Measurements from ENCODE around the gene GPR50. TPM values are rescaled to one million over a fixed set of nuclear protein-coding genes. Genes with fewer than 3 reads are reported as not detected.

The GPR50 gene
- total and polyA plus RNA-seq, 2 donors (not counting 1 experiment from before 2014, with no cell fraction given) = not detected

DNA sequence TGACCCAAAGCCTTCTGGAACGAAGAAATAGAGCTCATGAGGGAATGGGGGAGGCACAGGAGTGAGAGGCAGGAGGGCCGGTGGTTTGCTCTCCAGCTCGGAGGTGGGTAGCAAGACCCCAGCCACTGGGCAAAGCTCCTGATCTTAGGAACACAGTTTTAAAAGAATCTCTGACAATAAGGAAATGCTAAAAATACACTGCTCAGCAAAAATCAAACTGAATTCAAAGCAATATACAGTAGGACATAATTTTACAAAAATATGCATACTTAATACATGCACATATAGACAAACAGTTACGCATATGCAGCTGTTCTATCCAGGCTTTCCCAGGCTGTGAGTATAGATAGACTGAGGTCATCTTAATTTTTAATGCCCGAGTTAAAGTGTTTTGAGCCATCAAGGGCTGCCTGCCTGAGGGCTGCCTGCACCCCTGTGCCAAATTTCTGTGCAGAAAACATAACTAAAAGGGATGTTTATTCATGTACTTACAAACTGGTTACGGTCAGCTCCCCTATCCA, 6.9 kb downstream of the GPR50 start:
- no peak for ATAC-seq (ENCODE audit: low read depth)
- Histone ChIP-seq H3K79me2 (ENCODE audit: control insufficient read depth, insufficient read depth, low read length) (no peaks in the 10 kb centered on the region), H4K20me1 (ENCODE audit: control insufficient read depth, insufficient read depth, low read length, poor library complexity, severe bottlenecking) (no peaks in the 10 kb centered on the region), H3K4me3 (ENCODE audit: control extremely low read depth in 1 of 5, extremely low read depth in 1 of 5, insufficient read depth in 1 of 5, low read depth in 2 of 5, low read length in 4 of 5) (no peak overlapping the region), H3K27me3 (replicated peaks in 1 of 4; ENCODE audit: control extremely low read depth in 1 of 4, control insufficient read depth in 3 of 4, insufficient read depth in 4 of 4, low read length in 3 of 4) (peaks cover 0 to 14% (median 1%) of the 10 kb centered on the region in 4 experiments), H3K9ac (ENCODE audit: low read length) (no peak overlapping the region), H3K27ac (ENCODE audit: low read length in 2 of 2) (no peak overlapping the region), H3K9me3 (ENCODE audit: control extremely low read depth in 1 of 3, control insufficient read depth in 2 of 3, insufficient read depth in 1 of 3, low read length in 2 of 3) (peaks cover 0 to 2% (median 0%) of the 10 kb centered on the region in 3 donors), H3K4me1 (ENCODE audit: control insufficient read depth in 2 of 2, insufficient read depth in 2 of 2, low read length in 2 of 2) (no peaks in the 10 kb centered on the region), H2AFZ (ENCODE audit: insufficient read depth, low read depth, low read length, poor library complexity, severe bottlenecking) (no peak overlapping the region), H3K36me3 (replicated peaks in 1 of 2; ENCODE audit: control extremely low read depth in 1 of 2, control insufficient read depth in 1 of 2, extremely low read depth in 1 of 2, insufficient read depth in 2 of 2, low read length in 1 of 2) (no peaks in the 10 kb centered on the region), H3K4me2 (replicated peaks; ENCODE audit: low read depth, low read length, poor library complexity, severe bottlenecking) (no peak overlapping the region)
- peaks cover 44% of the 10 kb centered on the region for H3K27me3 Mint-ChIP-seq
- no peak overlapping the region for H3K27ac Mint-ChIP-seq
- POLR2A ChIA-PET = no interaction called here
- no peak overlapping the region for H3K4me3 Mint-ChIP-seq
- no peak for DNase-seq
- peaks cover 7% of the 10 kb centered on the region for H3K4me1 Mint-ChIP-seq
- intact Hi-C loops (cut with micrococcal nuclease) = no loop called here
- TF ChIP-seq, protein P1, sequence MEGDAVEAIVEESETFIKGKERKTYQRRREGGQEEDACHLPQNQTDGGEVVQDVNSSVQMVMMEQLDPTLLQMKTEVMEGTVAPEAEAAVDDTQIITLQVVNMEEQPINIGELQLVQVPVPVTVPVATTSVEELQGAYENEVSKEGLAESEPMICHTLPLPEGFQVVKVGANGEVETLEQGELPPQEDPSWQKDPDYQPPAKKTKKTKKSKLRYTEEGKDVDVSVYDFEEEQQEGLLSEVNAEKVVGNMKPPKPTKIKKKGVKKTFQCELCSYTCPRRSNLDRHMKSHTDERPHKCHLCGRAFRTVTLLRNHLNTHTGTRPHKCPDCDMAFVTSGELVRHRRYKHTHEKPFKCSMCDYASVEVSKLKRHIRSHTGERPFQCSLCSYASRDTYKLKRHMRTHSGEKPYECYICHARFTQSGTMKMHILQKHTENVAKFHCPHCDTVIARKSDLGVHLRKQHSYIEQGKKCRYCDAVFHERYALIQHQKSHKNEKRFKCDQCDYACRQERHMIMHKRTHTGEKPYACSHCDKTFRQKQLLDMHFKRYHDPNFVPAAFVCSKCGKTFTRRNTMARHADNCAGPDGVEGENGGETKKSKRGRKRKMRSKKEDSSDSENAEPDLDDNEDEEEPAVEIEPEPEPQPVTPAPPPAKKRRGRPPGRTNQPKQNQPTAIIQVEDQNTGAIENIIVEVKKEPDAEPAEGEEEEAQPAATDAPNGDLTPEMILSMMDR (IDR thresholded peaks at IDR 0.05) = no peak
- TF ChIP-seq EZH2 (IDR thresholded peaks at IDR 0.05; ENCODE audit: borderline replicate concordance, insufficient read depth, low read depth, low read length, poor library complexity, severe bottlenecking) = no peak
- no CpG with 5 or more reads among the region's 6 CpGs for WGBS (ENCODE audit: insufficient coverage)
- CTCF ChIA-PET = no interaction called here
- H3K9me3 Mint-ChIP-seq (ENCODE audit: insufficient read depth) = no peaks in the 10 kb centered on the region

DNA sequence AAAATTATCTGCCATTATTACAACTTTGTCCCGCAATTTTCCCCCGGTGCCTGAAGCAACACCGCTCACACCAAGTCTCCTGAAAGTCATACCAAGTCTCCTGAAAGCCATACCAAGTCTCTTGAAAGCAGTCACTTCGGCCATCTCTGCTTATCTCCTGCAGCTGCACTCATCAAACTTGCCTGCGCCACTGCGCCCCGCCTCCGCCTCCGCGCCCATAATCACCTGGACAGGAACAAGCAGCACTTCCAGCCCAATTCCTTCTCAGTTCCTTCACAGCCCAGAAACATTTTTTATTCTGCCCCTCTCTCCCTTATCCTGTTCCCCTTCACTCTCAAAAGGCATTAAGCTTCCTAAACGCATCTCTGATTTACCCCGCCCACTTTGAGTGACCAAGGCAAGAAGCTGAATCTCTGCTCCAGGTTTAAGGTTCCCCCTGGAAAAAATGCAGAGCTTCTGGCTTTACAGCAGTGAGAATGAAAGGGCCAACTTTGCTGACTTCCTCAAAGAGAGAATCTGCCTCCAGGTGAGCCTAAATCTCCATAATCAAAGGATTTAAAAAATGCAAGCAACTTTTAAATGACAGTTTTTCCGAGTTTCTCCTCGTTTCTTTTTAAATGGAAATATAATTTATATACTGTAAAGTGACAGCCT, 7.7 kb downstream of the GPR50 start:
- TF ChIP-seq EZH2 (IDR thresholded peaks at IDR 0.05; ENCODE audit: borderline replicate concordance, insufficient read depth, low read depth, low read length, poor library complexity, severe bottlenecking) = no peak
- TF ChIP-seq, protein P1 (IDR thresholded peaks at IDR 0.05) = no peak
- Mint-ChIP-seq H3K27me3 (peaks cover 42% of the 10 kb centered on the region), H3K4me3 (no peak overlapping the region), H3K4me1 (peaks cover 4% of the 10 kb centered on the region), H3K27ac (no peak overlapping the region), H3K9me3 (ENCODE audit: insufficient read depth) (no peaks in the 10 kb centered on the region)
- Histone ChIP-seq H3K4me2 (replicated peaks; ENCODE audit: low read depth, low read length, poor library complexity, severe bottlenecking) (no peak overlapping the region), H3K9me3 (ENCODE audit: control extremely low read depth in 1 of 3, control insufficient read depth in 2 of 3, insufficient read depth in 1 of 3, low read length in 2 of 3) (peaks cover 0 to 2% (median 0%) of the 10 kb centered on the region in 3 donors), H3K27ac (ENCODE audit: low read length in 2 of 2) (no peak overlapping the region), H3K36me3 (replicated peaks in 1 of 2; ENCODE audit: control extremely low read depth in 1 of 2, control insufficient read depth in 1 of 2, extremely low read depth in 1 of 2, insufficient read depth in 2 of 2, low read length in 1 of 2) (no peaks in the 10 kb centered on the region), H4K20me1 (ENCODE audit: control insufficient read depth, insufficient read depth, low read length, poor library complexity, severe bottlenecking) (no peaks in the 10 kb centered on the region), H3K4me3 (ENCODE audit: control extremely low read depth in 1 of 5, extremely low read depth in 1 of 5, insufficient read depth in 1 of 5, low read depth in 2 of 5, low read length in 4 of 5) (no peak overlapping the region), H3K4me1 (ENCODE audit: control insufficient read depth in 2 of 2, insufficient read depth in 2 of 2, low read length in 2 of 2) (no peaks in the 10 kb centered on the region), H3K9ac (ENCODE audit: low read length) (no peak overlapping the region), H2AFZ (ENCODE audit: insufficient read depth, low read depth, low read length, poor library complexity, severe bottlenecking) (no peak overlapping the region), H3K27me3 (replicated peaks in 1 of 4; ENCODE audit: control extremely low read depth in 1 of 4, control insufficient read depth in 3 of 4, insufficient read depth in 4 of 4, low read length in 3 of 4) (peaks cover 0 to 11% (median 1%) of the 10 kb centered on the region in 4 experiments), H3K79me2 (ENCODE audit: control insufficient read depth, insufficient read depth, low read length) (no peaks in the 10 kb centered on the region)
- intact Hi-C loops (cut with micrococcal nuclease) = no loop called here
- CTCF ChIA-PET = no interaction called here
- no peak for DNase-seq
- 20% methylated on average over 10 of the region's 14 CpGs for WGBS (ENCODE audit: insufficient coverage)
- POLR2A ChIA-PET = no interaction called here
- ATAC-seq (ENCODE audit: low read depth) = no peak

Data from B cell (primary cell).